Keratinocyte (primary cell): ENCODE measurements around the gene SLC1A1. TPM values are rescaled to one million over a fixed set of nuclear protein-coding genes. Genes with fewer than 3 reads are reported as not detected.

Experiments
- DNase-seq: peaks from one replicate; pipeline ENCODE4 v3.0.0-alpha.2; 2011; ENCODE audit warnings: low read depth, missing footprints, low spot score
- FAIRE-seq: peaks from 2 replicates; lab custom pipeline; 2011; peaks lifted over from hg19 to GRCh38; lab: Jason Lieb, UNC
- H2AFZ ChIP-seq: 2 replicates; pipeline ENCODE4 v1.6.0; 2012; ENCODE audit warnings: low read length, control low read depth, inconsistent platforms; ENCODE audit not compliant: control insufficient read depth
- H3K27ac ChIP-seq: 2 replicates; pipeline ENCODE4 v1.5.1; 2011; ENCODE audit warnings: low read length; ENCODE audit not compliant: control insufficient read depth, insufficient read depth
- H3K27me3 ChIP-seq: 3 replicates; pipeline ENCODE4 v1.6.0; 2011; ENCODE audit warnings: low read length; ENCODE audit not compliant: control insufficient read depth, insufficient read depth; ENCODE audit errors: extremely low read depth
- H3K36me3 ChIP-seq, 2 experiments: 2 replicates in 1 of 2; 3 replicates in 1 of 2; pipeline ENCODE4 v1.5.1; 2011; ENCODE audit warnings: low read length in 2 of 2, mild to moderate bottlenecking in 1 of 2; ENCODE audit not compliant: control insufficient read depth in 2 of 2, insufficient read depth in 2 of 2; ENCODE audit errors: extremely low read depth in 1 of 2
- H3K4me1 ChIP-seq: 3 replicates; pipeline ENCODE4 v1.5.1; 2011; ENCODE audit warnings: low read length; ENCODE audit not compliant: control insufficient read depth, insufficient read depth; ENCODE audit errors: extremely low read depth
- H3K4me2 ChIP-seq: 3 replicates; pipeline ENCODE4 v1.6.0; 2011; ENCODE audit warnings: low read depth, low read length; ENCODE audit not compliant: control insufficient read depth, insufficient read depth; ENCODE audit errors: extremely low read depth
- H3K4me3 ChIP-seq, 3 experiments: fragments of 200-600 bp in 1 of 3; sonication (generic) in 1 of 3; 2 replicates in 2 of 3; 3 replicates in 1 of 3; pipeline ENCODE4 v1.5.1; 2011 to 2016; ENCODE audit warnings: low read length in 3 of 3, mild to moderate bottlenecking in 3 of 3, control low read depth in 2 of 3, inconsistent platforms in 1 of 3, low read depth in 1 of 3, mixed read lengths in 1 of 3, mixed run types in 1 of 3, moderate library complexity in 1 of 3; ENCODE audit not compliant: control insufficient read depth in 2 of 3, insufficient read depth in 2 of 3; ENCODE audit errors: extremely low read depth in 1 of 3
- H3K79me2 ChIP-seq: 2 replicates; pipeline ENCODE4 v1.6.0; 2012; ENCODE audit warnings: low read length; ENCODE audit not compliant: control insufficient read depth, insufficient read depth
- H3K9ac ChIP-seq: 3 replicates; pipeline ENCODE4 v1.6.0; 2011; ENCODE audit warnings: low read length; ENCODE audit not compliant: control insufficient read depth, insufficient read depth; ENCODE audit errors: extremely low read depth
- H3K9me1 ChIP-seq: 3 replicates; pipeline ENCODE4 v1.6.0; 2011; ENCODE audit warnings: low read length; ENCODE audit not compliant: control insufficient read depth, insufficient read depth; ENCODE audit errors: extremely low read depth
- H3K9me3 ChIP-seq: 2 replicates; pipeline ENCODE4 v1.5.1; 2012; ENCODE audit warnings: low read depth, low read length; ENCODE audit not compliant: control insufficient read depth
- H4K20me1 ChIP-seq: 3 replicates; pipeline ENCODE4 v1.6.0; 2011; ENCODE audit warnings: low read length; ENCODE audit not compliant: control insufficient read depth, insufficient read depth; ENCODE audit errors: extremely low read depth
- CTCF ChIP-seq, 3 experiments: IDR thresholded peaks in 1 of 3; conservative IDR thresholded peaks in 1 of 3; optimal IDR thresholded peaks in 1 of 3; 2 replicates in 2 of 3; 3 replicates in 1 of 3; pipeline versions ENCODE3 to v1.5.1; 2011; ENCODE audit warnings: low read length in 3 of 3, mild to moderate bottlenecking in 3 of 3, moderate library complexity in 2 of 3, control low read depth in 1 of 3, inconsistent platforms in 1 of 3; ENCODE audit not compliant: insufficient read depth in 2 of 3; ENCODE audit errors: extremely low read depth in 1 of 3
- EZH2 ChIP-seq: IDR thresholded peaks from one replicate; pipeline ENCODE4 v1.6.1; 2012; ENCODE audit warnings: inconsistent platforms, mild to moderate bottlenecking, low read length, moderate library complexity
- dilution Hi-C: fragments of 300-500 bp; cut with MboI; formaldehyde crosslinking; loops from one replicate; pipeline ENCODE4 v1.7.0; 2020; ENCODE audit warnings: low sequenced_read_pairs; ENCODE audit not compliant: extremely low pct_ligation_motif_present
- polyA plus RNA-seq, 5 experiments: library from polyadenylated mRNA; depleted of rRNA in 3 of 5; stranded (reverse) in 3 of 5; stranded (forward) in 1 of 5; unstranded in 1 of 5; fragments of >200 nt; gene quantifications; 1 replicate in 1 of 5; 2 replicates in 3 of 5; 3 replicates in 1 of 5; pipeline versions ENCODE4 v1.2.1 to v1.2.3, GENCODE V29; 2011 to 2012; ENCODE audit warnings: missing spikeins in 2 of 5, low read depth in 1 of 5, low replicate concordance in 1 of 5

Gene SLC1A1
- polyA plus RNA-seq, 1 donor (not counting 4 experiments of a cell fraction or from before 2014, with no cell fraction given), result 0.20 TPM

- no peaks in the 10 kb centered on the region for H4K20me1 ChIP-seq
- H3K27me3 ChIP-seq, result no peaks in the 10 kb centered on the region
- no peak for TF ChIP-seq CTCF (optimal IDR thresholded peaks at IDR 0.05 in 1 of 3, IDR thresholded peaks at IDR 0.05 in 1 of 3, conservative IDR thresholded peaks at IDR 0.05 in 1 of 3; ENCODE audit: extremely low read depth in 1 of 3, insufficient read depth in 2 of 3, low read length in 3 of 3)
- no peak for TF ChIP-seq EZH2
- H2AFZ ChIP-seq, result no peak overlapping the region
- no peak overlapping the region for H3K4me2 ChIP-seq
- H3K4me3 ChIP-seq, result no peak overlapping the region
- DNase-seq, result no peak
- dilution Hi-C loops, result no loop called here
- H3K36me3 ChIP-seq, result no peaks in the 10 kb centered on the region
- H3K9me3 ChIP-seq, result no peaks in the 10 kb centered on the region
- no peak overlapping the region for H3K9ac ChIP-seq
- H3K27ac ChIP-seq, result no peak overlapping the region
- no peaks in the 10 kb centered on the region for H3K9me1 ChIP-seq
- no peaks in the 10 kb centered on the region for H3K4me1 ChIP-seq
- no peaks in the 10 kb centered on the region for H3K79me2 ChIP-seq
- no peak for FAIRE-seq
Measured at GRCh38 chr9:4464911-4465513, 25.3 kb upstream of the SLC1A1 start.

- H3K4me3 ChIP-seq, result no peak overlapping the region
Measured at GRCh38 chr9:4465910-4466309, 24.4 kb upstream of the SLC1A1 start.

More at GRCh38 chr9:4465910-4466309, 24.4 kb upstream of the SLC1A1 start:
- no peaks in the 10 kb centered on the region for H3K4me1 ChIP-seq
- DNase-seq, result no peak
- H3K27me3 ChIP-seq, result no peaks in the 10 kb centered on the region
- TF ChIP-seq EZH2 (no peak), CTCF (optimal IDR thresholded peaks at IDR 0.05 in 1 of 3, IDR thresholded peaks at IDR 0.05 in 1 of 3, conservative IDR thresholded peaks at IDR 0.05 in 1 of 3; ENCODE audit: extremely low read depth in 1 of 3, insufficient read depth in 2 of 3, low read length in 3 of 3) (no peak)
- no peaks in the 10 kb centered on the region for H3K79me2 ChIP-seq
- H3K9me3 ChIP-seq, result no peaks in the 10 kb centered on the region
- H3K27ac ChIP-seq, result no peak overlapping the region
- no peak for FAIRE-seq
- no peak overlapping the region for H3K9ac ChIP-seq
- dilution Hi-C loops, result no loop called here
- H3K36me3 ChIP-seq, result no peaks in the 10 kb centered on the region
- H2AFZ ChIP-seq, result no peak overlapping the region
- no peaks in the 10 kb centered on the region for H4K20me1 ChIP-seq
- H3K4me2 ChIP-seq, result no peak overlapping the region
- H3K9me1 ChIP-seq, result no peaks in the 10 kb centered on the region
